K562 (cell line): Measurements from ENCODE around the gene CITED2. TPM values are rescaled to one million over a fixed set of nuclear protein-coding genes. Genes with fewer than 3 reads are reported as not detected.

Experiments used
- ATF7 ChIP-seq: fragments of 450-650 bp; IDR thresholded peaks from 2 replicates; pipeline ENCODE4 v1.7.1; 2014; ENCODE audit warnings: mild to moderate bottlenecking, moderate library complexity
- CREBBP ChIP-seq: IDR thresholded peaks from one replicate; pipeline ENCODE4 v1.6.1; 2012; ENCODE audit warnings: low read depth, mild to moderate bottlenecking, control low read depth, inconsistent platforms, low read length
- E2F5 ChIP-seq: sonication (generic); formaldehyde crosslinking; IDR thresholded peaks from 2 replicates; pipeline ENCODE4 v1.8.0; 2022; ENCODE audit warnings: mild to moderate bottlenecking, missing genetic modification reagents
- EP400 ChIP-seq: fragments of 450-650 bp; IDR thresholded peaks from 2 replicates; pipeline ENCODE4 v1.6.1; 2017; ENCODE audit warnings: antibody characterized with exemption, mild to moderate bottlenecking, moderate library complexity
- ESRRB ChIP-seq: fragments of 250-450 bp; sonication (Bioruptor Pico); IDR thresholded peaks from 2 replicates; pipeline ENCODE4 v1.5.0; 2020; ENCODE audit warnings: mild to moderate bottlenecking, moderate library complexity, borderline replicate concordance
- FIP1L1 ChIP-seq: fragments of 200-400 bp; formaldehyde crosslinking; IDR thresholded peaks from 2 replicates; pipeline ENCODE4 v1.6.1; 2018; ENCODE audit warnings: mild to moderate bottlenecking, low read depth, low read length; ENCODE audit not compliant: poor library complexity, severe bottlenecking
- GATA2 ChIP-seq: sonication (generic); formaldehyde crosslinking; IDR thresholded peaks from 2 replicates; pipeline ENCODE4 v1.4.0; 2020; ENCODE audit warnings: mild to moderate bottlenecking, missing genetic modification reagents
- HMGN3 ChIP-seq: IDR thresholded peaks from 2 replicates; pipeline ENCODE4 v1.6.1; 2011; ENCODE audit warnings: borderline replicate concordance, low read depth, mild to moderate bottlenecking, mixed read lengths, low read length; ENCODE audit not compliant: insufficient read length; ENCODE audit errors: extremely low read depth
- MTA3 ChIP-seq: fragments of 450-650 bp; formaldehyde crosslinking; IDR thresholded peaks from 2 replicates; pipeline ENCODE4 v1.6.1; 2017; ENCODE audit warnings: mild to moderate bottlenecking, borderline replicate concordance
- NCOA1 ChIP-seq: fragments of 450-650 bp; IDR thresholded peaks from 2 replicates; pipeline ENCODE4 v1.6.1; 2016; ENCODE audit warnings: low read depth
- NR4A1 ChIP-seq, 2 experiments: fragments of 250-450 bp in 1 of 2; fragments of 450-650 bp in 1 of 2; sonication (Bioruptor Pico) in 1 of 2; IDR thresholded peaks; 2 replicates each; pipeline versions ENCODE4 v1.4.0 to v1.6.1; 2016 to 2020; ENCODE audit warnings: mild to moderate bottlenecking in 2 of 2, missing compliant biosample characterization in 1 of 2, missing genetic modification characterization in 1 of 2, moderate library complexity in 1 of 2
- NUFIP1 ChIP-seq: fragments of 450-650 bp; IDR thresholded peaks from 2 replicates; pipeline ENCODE4 v1.6.1; 2018; ENCODE audit not compliant: partially characterized antibody
- PCBP1 ChIP-seq: fragments of 200-400 bp; formaldehyde crosslinking; IDR thresholded peaks from 2 replicates; pipeline ENCODE4 v1.6.1; 2018; ENCODE audit warnings: mild to moderate bottlenecking, low read depth, low read length; ENCODE audit not compliant: poor library complexity, severe bottlenecking
- RBM25 ChIP-seq: fragments of 200-400 bp; formaldehyde crosslinking; IDR thresholded peaks from 2 replicates; pipeline ENCODE4 v1.6.1; 2018; ENCODE audit warnings: low read length, low read depth, moderate library complexity; ENCODE audit not compliant: severe bottlenecking
- SMARCC2 ChIP-seq: fragments of 450-650 bp; IDR thresholded peaks from 2 replicates; pipeline ENCODE4 v1.6.1; 2017; ENCODE audit warnings: antibody characterized with exemption, moderate library complexity, mild to moderate bottlenecking, low read depth
- STAT5A ChIP-seq: IDR thresholded peaks from 2 replicates; pipeline ENCODE4 v1.6.1; 2012; ENCODE audit warnings: low read length, inconsistent platforms, borderline replicate concordance
- TEAD1 ChIP-seq, 2 experiments: fragments of 450-650 bp in 1 of 2; sonication (generic) in 1 of 2; formaldehyde crosslinking; IDR thresholded peaks; 2 replicates each; pipeline versions ENCODE4 v1.4.0 to v1.8.0; 2020 to 2022; ENCODE audit warnings: mild to moderate bottlenecking in 2 of 2, missing genetic modification reagents in 1 of 2
- ZC3H11A ChIP-seq: IDR thresholded peaks from 2 replicates; pipeline ENCODE4 v1.6.1; 2012; ENCODE audit warnings: low read depth, low read length, improper control_type of control experiment
- ZNF133 ChIP-seq: fragments of 250-450 bp; sonication (Bioruptor Pico); IDR thresholded peaks from 2 replicates; pipeline ENCODE4 v1.4.0; 2020; ENCODE audit warnings: mild to moderate bottlenecking
- ZNF224 ChIP-seq: sonication (generic); formaldehyde crosslinking; IDR thresholded peaks from 2 replicates; pipeline ENCODE4 v1.8.0; 2022; ENCODE audit warnings: mild to moderate bottlenecking, missing genetic modification reagents
- ZNF780A ChIP-seq: fragments of 250-450 bp; sonication (Bioruptor Pico); IDR thresholded peaks from 2 replicates; pipeline ENCODE4 v1.5.0; 2021; ENCODE audit warnings: mild to moderate bottlenecking
- polyA plus RNA-seq, 8 experiments: library from polyadenylated mRNA; depleted of rRNA in 4 of 8; stranded (reverse) in 5 of 8; unstranded in 3 of 8; fragments of >200 nt; fragmentation: Nextera tagmentation in 2 of 8; fragmentation: Illumina TruSeq in 1 of 8; extraction: Ambion mirVana in 2 of 8; extraction: Trizol in 1 of 8; gene quantifications; 2 replicates each; pipeline versions ENCODE4 v1.2.1 to v1.2.3, GENCODE V29; 2011 to 2014; ENCODE audit warnings: inconsistent platforms in 1 of 8, missing spikeins in 1 of 8
- total RNA-seq, 7 experiments: library from RNA; depleted of rRNA in 6 of 7; stranded (reverse); fragments of >200 nt in 6 of 7; fragmentation: Illumina TruSeq in 2 of 7; extraction: Trizol in 2 of 7; gene quantifications; 2 replicates each; pipeline versions ENCODE4 v1.2.1 to v1.2.3, GENCODE V29; 2011 to 2021; ENCODE audit warnings: low replicate concordance in 1 of 7

Gene CITED2
- total and polyA plus RNA-seq, 9 of the 15 experiments (the other 6 are each of a cell fraction or from before 2014, with no cell fraction given), result 0.21 to 86.1 (median 17.5) TPM

GRCh38 chr6:139373154-139373927 lies 1.1 kb downstream of the CITED2 start (continued):
- TF ChIP-seq NR4A1 (CRISPR knock-in tag; IDR thresholded peaks at IDR 0.05) (peak; percentile 8; the same call in 1 of the 2 replicates), NR4A1 (tag; IDR thresholded peaks at IDR 0.05) (peak; percentile 55; the same call in 1 of the 2 replicates), ZNF133 (0 out of 2 replicates have a peak, but pooled peaks have one; percentile 75), STAT5A (no peak), CREBBP (no peak), PCBP1 (peak; percentile 60), NUFIP1 (no peak), ZNF780A (CRISPR knock-in tag) (no peak), MTA3 (peak; percentile 71), HMGN3 (peak; percentile 67), EP400 (no peak), TEAD1 (CRISPR knock-in tag; IDR thresholded peaks at IDR 0.05) (no peak; a peak in 3 of 4 replicates), ESRRB (CRISPR knock-in tag) (no peak), E2F5 (CRISPR knock-in tag) (no peak), SMARCC2 (no peak), NCOA1 (no peak), ZC3H11A (no peak), FIP1L1 (peak; percentile 90), ZNF224 (no peak), GATA2 (CRISPR knock-in tag) (no peak), ATF7 (peak; percentile 54; the same call in 1 of the 2 replicates), RBM25 (no peak)
